ENCODE measurements around the gene SGF29. TPM values are rescaled to one million over a fixed set of nuclear protein-coding genes. Genes with fewer than 3 reads are reported as not detected.
"Not testable (repeated sequence)": the region's sequence is repeated elsewhere in the genome, so short reads cannot be mapped to it uniquely, and the experiment has no call there.

The SGF29 gene
- total and polyA plus RNA-seq, 2 experiments from 2014 or later = 10.0 to 17.6 TPM

DNA sequence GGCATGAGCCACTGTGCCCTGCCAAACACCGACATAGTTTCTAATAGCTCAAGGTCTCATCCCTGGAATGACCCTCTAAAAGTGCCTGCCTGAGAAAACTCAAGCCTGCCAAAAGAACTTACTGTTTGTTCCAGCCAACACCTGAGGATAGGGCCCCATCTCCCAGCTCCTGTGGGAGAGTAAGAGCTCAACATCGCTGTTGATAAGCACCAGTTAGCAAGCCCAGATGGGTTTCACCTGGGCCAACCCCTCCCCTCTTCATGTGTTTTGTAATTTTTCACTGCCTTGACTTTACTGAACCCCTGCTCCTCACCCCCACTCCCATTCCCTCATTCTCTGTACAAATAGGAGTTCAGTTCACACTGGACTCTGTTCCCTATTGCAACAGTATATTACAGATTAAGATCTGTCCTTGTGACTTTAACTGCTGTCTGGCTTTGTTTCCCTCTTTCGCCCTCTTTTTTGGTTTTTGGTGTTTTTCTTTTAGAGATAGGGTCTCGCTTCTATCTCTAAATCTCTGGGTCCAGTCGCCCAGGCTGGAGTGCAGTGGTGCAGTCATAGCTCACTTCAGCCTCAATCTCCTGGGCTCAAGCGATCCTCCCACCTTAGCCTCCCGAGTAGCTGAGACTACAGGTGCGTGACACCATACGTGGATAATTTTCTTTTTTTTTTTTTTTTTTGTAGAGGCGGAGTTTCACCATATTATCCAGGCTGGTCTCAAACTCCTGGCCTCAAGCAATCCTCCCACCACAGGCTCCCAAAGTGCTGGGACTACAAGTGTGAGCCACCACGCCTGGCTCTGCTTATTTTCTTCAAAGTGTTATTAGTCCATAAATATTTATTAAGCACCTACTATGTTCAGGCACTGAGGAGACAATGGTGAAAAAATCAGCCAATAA, 27.3 kb upstream of the SGF29 start (continued):
- TF ChIP-seq, protein P1, sequence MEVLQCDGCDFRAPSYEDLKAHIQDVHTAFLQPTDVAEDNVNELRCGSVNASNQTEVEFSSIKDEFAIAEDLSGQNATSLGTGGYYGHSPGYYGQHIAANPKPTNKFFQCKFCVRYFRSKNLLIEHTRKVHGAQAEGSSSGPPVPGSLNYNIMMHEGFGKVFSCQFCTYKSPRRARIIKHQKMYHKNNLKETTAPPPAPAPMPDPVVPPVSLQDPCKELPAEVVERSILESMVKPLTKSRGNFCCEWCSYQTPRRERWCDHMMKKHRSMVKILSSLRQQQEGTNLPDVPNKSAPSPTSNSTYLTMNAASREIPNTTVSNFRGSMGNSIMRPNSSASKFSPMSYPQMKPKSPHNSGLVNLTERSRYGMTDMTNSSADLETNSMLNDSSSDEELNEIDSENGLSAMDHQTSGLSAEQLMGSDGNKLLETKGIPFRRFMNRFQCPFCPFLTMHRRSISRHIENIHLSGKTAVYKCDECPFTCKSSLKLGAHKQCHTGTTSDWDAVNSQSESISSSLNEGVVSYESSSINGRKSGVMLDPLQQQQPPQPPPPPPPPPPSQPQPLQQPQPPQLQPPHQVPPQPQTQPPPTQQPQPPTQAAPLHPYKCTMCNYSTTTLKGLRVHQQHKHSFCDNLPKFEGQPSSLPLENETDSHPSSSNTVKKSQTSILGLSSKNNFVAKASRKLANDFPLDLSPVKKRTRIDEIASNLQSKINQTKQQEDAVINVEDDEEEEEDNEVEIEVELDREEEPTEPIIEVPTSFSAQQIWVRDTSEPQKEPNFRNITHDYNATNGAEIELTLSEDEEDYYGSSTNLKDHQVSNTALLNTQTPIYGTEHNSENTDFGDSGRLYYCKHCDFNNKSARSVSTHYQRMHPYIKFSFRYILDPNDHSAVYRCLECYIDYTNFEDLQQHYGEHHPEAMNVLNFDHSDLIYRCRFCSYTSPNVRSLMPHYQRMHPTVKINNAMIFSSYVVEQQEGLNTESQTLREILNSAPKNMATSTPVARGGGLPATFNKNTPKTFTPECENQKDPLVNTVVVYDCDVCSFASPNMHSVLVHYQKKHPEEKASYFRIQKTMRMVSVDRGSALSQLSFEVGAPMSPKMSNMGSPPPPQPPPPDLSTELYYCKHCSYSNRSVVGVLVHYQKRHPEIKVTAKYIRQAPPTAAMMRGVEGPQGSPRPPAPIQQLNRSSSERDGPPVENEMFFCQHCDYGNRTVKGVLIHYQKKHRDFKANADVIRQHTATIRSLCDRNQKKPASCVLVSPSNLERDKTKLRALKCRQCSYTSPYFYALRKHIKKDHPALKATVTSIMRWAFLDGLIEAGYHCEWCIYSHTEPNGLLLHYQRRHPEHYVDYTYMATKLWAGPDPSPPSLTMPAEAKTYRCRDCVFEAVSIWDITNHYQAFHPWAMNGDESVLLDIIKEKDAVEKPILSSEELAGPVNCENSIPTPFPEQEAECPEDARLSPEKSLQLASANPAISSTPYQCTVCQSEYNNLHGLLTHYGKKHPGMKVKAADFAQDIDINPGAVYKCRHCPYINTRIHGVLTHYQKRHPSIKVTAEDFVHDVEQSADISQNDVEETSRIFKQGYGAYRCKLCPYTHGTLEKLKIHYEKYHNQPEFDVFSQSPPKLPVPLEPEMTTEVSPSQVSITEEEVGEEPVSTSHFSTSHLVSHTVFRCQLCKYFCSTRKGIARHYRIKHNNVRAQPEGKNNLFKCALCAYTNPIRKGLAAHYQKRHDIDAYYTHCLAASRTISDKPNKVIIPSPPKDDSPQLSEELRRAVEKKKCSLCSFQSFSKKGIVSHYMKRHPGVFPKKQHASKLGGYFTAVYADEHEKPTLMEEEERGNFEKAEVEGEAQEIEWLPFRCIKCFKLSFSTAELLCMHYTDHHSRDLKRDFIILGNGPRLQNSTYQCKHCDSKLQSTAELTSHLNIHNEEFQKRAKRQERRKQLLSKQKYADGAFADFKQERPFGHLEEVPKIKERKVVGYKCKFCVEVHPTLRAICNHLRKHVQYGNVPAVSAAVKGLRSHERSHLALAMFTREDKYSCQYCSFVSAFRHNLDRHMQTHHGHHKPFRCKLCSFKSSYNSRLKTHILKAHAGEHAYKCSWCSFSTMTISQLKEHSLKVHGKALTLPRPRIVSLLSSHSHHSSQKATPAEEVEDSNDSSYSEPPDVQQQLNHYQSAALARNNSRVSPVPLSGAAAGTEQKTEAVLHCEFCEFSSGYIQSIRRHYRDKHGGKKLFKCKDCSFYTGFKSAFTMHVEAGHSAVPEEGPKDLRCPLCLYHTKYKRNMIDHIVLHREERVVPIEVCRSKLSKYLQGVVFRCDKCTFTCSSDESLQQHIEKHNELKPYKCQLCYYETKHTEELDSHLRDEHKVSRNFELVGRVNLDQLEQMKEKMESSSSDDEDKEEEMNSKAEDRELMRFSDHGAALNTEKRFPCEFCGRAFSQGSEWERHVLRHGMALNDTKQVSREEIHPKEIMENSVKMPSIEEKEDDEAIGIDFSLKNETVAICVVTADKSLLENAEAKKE (CRISPR knock-in tag; IDR thresholded peaks at IDR 0.05) = no peak
- no peak for TF ChIP-seq EZH2 (IDR thresholded peaks at IDR 0.05; ENCODE audit: low read depth, unreplicated experiment)
- TF ChIP-seq POLR2AphosphoS5 (IDR thresholded peaks at IDR 0.05; ENCODE audit: low read depth) = no peak
- no peak for TF ChIP-seq ZNF331 (CRISPR knock-in tag; IDR thresholded peaks at IDR 0.05; ENCODE audit: low read depth)
- no peak for TF ChIP-seq ZNF114 (CRISPR knock-in tag; IDR thresholded peaks at IDR 0.05)
- no peak for TF ChIP-seq CREB1 (CRISPR knock-in tag; IDR thresholded peaks at IDR 0.05; ENCODE audit: low read depth)
- TF ChIP-seq EZH2phosphoT487 (IDR thresholded peaks at IDR 0.05; ENCODE audit: unreplicated experiment) = no peak
- TF ChIP-seq, protein P2, sequence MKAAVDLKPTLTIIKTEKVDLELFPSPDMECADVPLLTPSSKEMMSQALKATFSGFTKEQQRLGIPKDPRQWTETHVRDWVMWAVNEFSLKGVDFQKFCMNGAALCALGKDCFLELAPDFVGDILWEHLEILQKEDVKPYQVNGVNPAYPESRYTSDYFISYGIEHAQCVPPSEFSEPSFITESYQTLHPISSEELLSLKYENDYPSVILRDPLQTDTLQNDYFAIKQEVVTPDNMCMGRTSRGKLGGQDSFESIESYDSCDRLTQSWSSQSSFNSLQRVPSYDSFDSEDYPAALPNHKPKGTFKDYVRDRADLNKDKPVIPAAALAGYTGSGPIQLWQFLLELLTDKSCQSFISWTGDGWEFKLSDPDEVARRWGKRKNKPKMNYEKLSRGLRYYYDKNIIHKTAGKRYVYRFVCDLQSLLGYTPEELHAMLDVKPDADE (IDR thresholded peaks at IDR 0.05) = no peak
- TF ChIP-seq, protein P3, sequence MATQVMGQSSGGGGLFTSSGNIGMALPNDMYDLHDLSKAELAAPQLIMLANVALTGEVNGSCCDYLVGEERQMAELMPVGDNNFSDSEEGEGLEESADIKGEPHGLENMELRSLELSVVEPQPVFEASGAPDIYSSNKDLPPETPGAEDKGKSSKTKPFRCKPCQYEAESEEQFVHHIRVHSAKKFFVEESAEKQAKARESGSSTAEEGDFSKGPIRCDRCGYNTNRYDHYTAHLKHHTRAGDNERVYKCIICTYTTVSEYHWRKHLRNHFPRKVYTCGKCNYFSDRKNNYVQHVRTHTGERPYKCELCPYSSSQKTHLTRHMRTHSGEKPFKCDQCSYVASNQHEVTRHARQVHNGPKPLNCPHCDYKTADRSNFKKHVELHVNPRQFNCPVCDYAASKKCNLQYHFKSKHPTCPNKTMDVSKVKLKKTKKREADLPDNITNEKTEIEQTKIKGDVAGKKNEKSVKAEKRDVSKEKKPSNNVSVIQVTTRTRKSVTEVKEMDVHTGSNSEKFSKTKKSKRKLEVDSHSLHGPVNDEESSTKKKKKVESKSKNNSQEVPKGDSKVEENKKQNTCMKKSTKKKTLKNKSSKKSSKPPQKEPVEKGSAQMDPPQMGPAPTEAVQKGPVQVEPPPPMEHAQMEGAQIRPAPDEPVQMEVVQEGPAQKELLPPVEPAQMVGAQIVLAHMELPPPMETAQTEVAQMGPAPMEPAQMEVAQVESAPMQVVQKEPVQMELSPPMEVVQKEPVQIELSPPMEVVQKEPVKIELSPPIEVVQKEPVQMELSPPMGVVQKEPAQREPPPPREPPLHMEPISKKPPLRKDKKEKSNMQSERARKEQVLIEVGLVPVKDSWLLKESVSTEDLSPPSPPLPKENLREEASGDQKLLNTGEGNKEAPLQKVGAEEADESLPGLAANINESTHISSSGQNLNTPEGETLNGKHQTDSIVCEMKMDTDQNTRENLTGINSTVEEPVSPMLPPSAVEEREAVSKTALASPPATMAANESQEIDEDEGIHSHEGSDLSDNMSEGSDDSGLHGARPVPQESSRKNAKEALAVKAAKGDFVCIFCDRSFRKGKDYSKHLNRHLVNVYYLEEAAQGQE (IDR thresholded peaks at IDR 0.05; ENCODE audit: unreplicated experiment) = no peak
- no peak for TF ChIP-seq JUNB (IDR thresholded peaks at IDR 0.05; ENCODE audit: unreplicated experiment)
- TF ChIP-seq STAT1 (IDR thresholded peaks at IDR 0.05; ENCODE audit: unreplicated experiment) = no peak
- TF ChIP-seq NANOG (IDR thresholded peaks at IDR 0.05; ENCODE audit: borderline replicate concordance) = no peak

DNA sequence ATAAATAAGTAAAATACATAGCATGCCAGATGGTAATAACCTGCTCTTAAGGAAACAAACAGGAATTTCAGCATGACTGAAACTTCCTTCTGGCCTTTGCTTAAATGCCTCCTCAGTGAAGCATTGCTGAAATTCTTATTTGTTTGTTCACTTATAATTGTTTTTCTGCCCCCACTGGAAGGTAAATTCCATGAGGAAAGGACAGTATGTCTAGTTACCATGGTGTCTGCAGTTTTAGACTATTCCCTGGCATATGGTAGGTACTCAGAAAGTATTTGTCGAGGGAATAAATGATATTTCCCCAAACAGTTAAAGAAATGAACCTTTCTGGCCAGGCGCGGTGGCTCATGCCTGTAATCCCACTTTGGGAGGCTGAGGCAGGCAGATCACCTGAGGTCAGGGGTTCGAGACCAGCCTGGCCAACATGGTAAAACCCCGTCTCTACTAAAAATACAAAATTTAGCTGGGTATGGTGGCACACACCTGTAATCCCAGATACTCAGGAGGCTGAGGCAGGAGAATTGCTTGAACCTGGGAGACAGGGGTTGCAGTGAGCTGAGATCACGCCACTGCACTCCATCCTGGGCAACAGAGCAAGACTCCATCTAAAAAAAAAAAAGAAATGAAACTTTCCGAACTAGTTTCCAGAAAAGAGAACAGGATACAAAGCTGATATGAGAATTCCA, 26.5 kb upstream of the SGF29 start:
- H3K4me1 ChIP-seq (ENCODE audit: insufficient read depth); H4K20me1 ChIP-seq (replicated peaks; ENCODE audit: insufficient read depth); H3K4me3 Mint-ChIP-seq; ATAC-seq; H3K36me3 Mint-ChIP-seq (ENCODE audit: low read depth); H3K9me2 ChIP-seq (ENCODE audit: insufficient read depth); H2AFZ ChIP-seq; H3K4me3 ChIP-seq; H3K4me1 Mint-ChIP-seq; H3K36me3 ChIP-seq (ENCODE audit: insufficient read depth); H3K27ac Mint-ChIP-seq; H3K27me3 Mint-ChIP-seq (ENCODE audit: insufficient read depth, low read depth, poor library complexity); H3K4me2 ChIP-seq; H3F3A ChIP-seq (replicated peaks; ENCODE audit: low read depth); H3K79me2 ChIP-seq (replicated peaks; ENCODE audit: insufficient read depth); H3K27ac ChIP-seq (ENCODE audit: low read depth); H3K27me3 ChIP-seq (ENCODE audit: insufficient read depth); DNase-seq (ENCODE audit: low spot score): not testable (repeated sequence)
- H3K9me3 Mint-ChIP-seq = peaks cover 14% of the 10 kb centered on the region; the same call in 1 of the 3 replicates

All from GM23338 (cell line).